Stimulated activated CD8-positive, alpha-beta memory T cell treated with anti-CD3 and anti-CD28 coated beads, Interleukin-12 subunit alpha, Interleukin-12 subunit beta, amount 100 ng/mL, for 24 hours (primary cell): ENCODE data around the gene IFIT3.
"Not testable (repeated sequence)": the region's sequence is repeated elsewhere in the genome, so short reads cannot be mapped to it uniquely, and the experiment has no call there.

Experiments
- DNase-seq: peaks from one replicate; pipeline ENCODE4 v3.0.0-alpha.2; 2020; ENCODE audit errors: extremely low read depth

IFIT3 gene

DNA sequence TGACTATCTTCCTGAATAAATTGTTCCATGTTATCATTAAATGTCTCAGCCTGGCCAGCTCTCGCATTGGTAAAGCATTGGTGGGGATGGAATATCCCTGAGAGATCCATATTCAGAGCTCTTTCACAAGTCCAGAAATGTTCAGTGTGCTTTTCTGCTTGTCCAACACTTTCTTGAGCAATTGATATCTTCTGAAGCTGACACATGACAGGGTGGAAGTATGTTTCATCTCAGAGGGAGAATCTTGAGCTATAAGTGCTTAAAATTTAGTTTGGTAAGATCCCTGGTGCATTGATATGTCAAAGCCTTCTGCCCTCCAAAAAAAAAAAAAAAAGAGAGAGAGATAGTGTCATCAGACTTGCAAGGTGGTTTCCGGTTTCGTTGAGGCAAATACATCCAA, 7.4 kb downstream of the IFIT3 start:
- DNase-seq, result no peak

DNA sequence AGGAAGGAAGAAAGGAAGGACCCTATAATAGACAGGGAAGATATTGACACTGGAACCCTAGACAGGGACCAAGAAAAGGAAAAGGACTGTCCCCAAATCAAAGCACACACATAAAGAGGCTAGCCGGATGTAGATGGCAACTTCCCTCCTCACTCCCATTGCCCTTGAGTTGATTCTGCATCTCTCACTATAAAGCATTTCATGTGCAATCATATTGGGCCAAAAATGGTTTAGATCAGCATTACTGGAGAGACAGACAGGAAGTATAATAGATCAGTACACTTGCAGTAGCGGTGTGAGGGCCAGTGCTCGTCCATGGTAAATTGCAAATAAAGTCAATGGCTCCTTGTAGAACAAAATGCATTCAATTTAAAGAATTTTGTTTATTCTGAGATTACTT, 8.4 kb downstream of the IFIT3 start:
- DNase-seq, result no peak

DNA sequence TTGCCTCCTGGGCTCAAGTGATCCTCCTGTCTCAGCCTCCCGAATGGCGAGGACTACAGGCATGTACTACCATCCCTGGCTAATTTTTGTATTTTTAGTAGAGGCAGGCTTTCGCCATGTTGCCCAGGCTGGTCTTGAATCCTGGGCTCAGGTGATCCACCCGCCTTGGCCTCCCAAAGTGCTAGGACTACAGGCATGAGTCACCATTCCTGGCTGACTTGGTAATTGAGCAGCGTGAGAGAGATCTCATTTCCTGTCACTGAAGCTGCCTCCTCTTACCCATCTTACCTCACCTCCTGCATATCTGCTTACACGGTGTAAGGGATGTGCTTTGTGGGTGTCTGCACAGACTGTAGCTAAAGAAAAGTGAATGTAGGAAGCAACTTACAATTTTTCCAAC, 9.7 kb downstream of the IFIT3 start:
- no peak for DNase-seq

DNA sequence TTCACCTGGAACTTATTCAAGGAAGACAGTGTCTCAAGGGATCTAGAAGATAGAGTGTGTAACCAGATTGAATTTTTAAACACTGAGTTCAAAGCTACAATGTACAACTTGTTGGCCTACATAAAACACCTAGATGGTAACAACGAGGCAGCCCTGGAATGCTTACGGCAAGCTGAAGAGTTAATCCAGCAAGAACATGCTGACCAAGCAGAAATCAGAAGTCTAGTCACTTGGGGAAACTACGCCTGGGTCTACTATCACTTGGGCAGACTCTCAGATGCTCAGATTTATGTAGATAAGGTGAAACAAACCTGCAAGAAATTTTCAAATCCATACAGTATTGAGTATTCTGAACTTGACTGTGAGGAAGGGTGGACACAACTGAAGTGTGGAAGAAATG, 10.9 kb downstream of the IFIT3 start:
- no peak for DNase-seq

DNA sequence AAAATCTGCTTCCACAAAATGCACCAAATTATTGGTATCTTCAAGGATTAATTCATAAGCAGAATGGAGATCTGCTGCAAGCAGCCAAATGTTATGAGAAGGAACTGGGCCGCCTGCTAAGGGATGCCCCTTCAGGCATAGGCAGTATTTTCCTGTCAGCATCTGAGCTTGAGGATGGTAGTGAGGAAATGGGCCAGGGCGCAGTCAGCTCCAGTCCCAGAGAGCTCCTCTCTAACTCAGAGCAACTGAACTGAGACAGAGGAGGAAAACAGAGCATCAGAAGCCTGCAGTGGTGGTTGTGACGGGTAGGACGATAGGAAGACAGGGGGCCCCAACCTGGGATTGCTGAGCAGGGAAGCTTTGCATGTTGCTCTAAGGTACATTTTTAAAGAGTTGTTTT, 12.1 kb downstream of the IFIT3 start:
- no peak for DNase-seq

DNA sequence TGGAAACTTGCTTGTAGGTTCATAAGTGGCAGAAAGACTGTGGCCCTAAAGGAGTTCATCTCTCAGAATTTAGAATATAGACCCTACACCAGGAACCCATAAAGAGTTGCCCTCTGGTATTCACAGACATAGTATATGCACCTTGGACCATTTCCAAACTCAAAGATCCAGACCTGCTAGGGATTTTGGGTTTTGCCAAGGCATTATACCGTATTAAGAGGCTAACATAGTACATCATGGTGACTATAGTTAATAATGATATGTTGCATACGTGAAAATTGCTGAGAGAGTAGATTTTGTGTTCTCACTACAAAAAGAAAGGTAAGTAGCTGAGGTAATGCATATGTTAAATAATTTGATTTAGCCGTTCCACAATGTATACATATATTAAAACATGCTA, 13.9 kb downstream of the IFIT3 start:
- no peak for DNase-seq

DNA sequence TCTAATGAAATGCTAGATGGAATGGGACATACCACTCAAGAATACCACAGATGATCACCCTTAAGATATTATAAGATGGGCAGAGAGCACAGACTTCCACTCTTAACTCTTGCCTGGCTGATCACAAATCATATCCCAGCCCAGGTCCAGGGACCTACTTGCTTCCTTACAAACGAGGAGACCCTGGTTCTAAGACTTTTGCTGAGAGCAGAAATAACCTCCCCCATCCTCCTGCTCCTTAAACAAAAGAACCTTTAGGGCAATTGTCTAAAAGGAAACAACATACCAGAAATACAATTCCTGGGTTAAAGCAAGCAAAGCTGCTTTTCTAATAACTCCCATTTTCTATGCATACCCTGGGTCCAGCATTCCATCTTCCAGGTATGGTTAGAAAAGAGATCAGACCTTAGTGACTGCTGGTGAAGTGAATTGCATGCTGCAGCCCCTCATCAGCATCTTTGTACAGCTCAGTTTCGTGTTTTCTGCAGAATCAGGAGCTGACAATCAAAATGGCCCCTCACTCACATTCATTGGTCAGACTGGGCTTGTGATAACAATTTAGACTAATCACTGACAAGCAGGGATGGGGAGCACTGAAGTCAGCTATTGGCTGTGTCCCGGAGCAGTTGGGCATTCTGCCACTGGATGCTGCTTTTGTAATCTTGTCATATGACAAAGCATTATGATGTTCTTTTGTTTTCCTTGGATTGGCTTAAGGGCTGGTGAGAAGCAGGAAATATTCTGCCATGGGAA, 14.6 kb downstream of the IFIT3 start:
- DNase-seq, result no peak

DNA sequence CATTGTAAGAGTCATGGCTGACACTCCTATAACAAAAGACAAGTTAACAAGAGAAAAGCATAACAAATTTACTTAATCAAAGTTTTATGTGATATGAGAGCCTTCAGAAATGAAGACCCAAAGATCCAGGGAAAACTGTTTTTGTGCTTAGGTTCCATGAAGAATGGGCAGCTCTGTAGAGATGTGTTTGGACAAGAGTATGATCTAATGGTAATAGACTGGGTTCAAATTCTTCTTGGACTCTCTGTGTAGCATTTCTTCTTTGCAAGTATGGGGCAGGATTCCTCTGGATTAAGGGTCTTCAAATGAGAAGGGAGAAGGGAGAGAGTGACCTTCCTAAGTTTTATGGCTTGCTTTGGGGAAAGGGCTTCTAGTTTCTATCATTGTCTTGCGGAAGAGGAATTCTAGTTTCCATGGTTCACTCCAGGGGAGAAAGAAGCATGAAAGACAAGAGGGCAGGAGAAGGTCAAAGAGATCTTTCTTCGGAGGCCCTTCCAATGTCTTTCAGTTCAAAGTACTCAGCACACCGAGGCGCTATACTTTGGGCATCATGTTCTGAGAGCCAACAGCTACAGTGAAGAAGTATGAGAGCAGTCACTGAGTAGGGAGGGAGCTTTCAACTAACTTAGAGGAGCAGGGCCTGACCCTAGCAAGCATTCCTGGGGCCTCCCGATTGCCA, 15.4 kb downstream of the IFIT3 start:
- DNase-seq, result no peak

DNA sequence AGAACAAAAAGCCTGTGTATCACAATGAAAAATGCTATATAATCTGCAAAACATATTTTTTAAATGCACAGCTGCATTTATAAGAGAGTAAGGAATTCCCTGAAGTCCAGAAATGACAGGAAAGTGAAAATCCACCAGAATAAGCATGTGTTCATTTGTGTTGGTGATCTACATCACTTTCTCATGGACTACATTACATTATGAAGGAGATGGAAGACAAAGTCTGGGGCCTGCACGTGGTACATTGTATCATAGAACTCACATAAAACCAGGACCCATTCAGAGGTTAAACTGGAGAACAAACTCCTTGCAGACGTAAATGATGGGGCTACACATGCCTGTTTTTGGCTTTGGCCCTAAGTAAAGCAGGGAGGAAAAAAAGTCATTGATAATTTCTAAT, 16.4 kb downstream of the IFIT3 start:
- no peak for DNase-seq

DNA sequence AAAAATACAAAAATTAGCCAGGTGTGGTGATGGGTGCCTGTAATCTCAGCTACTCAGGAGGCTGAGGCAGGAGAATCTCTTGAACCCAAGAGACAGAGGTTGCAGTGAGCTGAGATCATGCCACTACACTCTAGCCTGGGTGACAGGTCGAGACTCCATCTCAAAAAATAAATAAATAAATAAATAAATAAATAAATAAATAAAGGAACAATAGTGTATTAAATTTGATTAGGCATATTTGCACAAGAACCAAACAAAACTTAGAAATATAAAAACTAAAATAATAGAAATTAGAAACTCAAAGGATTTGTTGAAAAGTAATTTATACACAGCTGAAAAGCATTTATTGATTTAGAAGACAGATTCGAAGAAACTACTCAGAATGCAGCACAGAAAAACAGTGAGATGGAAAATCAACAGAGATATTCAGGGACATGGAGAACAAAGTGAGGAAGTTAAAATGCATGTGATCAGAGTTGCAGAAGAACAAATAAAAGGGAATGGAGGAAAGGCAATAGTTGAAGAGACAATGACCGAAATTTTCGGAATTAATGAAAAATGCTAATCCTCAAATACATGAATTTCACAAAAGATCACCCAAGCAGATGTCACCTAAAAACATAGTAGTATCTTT, 17.7 kb downstream of the IFIT3 start:
- DNase-seq, result no peak

DNA sequence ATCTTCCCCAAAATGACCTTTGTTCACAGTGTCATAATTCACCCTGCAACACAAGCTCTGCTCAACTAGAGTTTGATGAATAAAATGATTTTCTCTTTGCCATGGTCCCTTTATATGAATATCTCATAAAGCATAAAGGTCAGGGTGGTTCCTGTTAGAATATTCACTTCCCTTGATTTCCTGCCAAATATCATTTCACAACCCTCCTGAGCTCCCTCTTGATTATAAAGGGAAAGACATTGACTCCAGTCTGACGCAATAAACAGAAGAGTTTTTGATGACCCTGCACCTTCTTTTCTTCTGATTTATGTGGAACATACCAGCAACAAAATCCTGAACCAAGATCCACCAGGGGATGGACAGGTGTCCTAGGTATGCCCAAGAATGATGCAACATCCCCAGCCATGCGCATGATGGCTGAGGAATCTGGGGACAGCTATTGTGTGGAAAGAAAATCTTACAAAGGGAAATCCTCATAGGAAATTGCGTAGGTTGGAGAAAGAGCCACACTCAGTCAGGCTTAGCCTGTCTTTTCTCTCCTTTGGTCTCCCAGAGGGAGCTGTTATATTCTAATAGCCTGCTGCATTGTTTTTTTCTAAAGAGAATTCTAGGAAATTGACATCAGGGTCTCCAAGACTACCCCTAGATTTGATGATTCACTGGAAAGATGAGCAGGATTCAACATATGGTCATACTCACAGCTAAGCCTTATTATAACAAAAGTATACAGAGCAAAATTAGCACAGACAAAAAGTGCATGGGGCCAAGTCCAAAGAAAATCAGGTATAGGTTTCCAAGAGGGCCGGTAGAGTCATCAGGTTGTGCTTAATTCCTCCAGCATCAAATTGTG, 18.8 kb downstream of the IFIT3 start:
- no peak for DNase-seq

DNA sequence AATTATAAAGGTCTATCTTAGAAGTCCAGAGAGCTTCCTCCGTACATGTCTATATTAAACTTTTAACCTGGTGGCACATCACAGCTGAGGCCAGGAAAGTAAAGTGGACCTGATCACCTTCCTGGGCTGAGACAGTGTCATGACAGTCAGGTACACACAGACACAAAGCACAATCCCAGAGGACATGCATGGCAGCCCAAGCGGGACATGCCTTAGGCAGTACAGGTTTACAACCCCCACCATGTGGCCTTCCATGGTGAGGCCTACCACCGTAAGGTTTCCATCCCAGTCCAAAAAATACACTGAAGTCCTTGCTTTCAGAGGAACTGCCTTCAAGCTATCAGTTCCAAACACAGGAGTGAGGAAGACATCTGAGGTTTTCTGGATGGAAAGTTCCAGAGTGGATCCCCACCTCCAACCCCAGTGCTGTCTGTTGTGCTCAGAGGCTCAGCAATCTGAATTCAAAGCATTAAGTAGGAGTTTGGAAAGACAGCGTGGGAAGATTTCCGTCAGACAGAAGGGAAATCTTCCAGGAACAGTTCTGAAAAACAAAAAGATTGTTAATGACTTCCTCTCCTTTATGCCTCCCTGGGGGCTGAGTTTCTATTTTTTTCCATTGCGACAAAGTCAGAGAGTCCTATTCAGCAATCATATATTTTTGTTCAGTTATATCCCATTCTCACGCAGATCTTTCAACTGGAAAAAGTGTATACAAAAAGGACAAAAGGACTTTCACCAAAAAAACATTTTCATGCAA, 20.1 kb downstream of the IFIT3 start:
- no peak for DNase-seq

DNA sequence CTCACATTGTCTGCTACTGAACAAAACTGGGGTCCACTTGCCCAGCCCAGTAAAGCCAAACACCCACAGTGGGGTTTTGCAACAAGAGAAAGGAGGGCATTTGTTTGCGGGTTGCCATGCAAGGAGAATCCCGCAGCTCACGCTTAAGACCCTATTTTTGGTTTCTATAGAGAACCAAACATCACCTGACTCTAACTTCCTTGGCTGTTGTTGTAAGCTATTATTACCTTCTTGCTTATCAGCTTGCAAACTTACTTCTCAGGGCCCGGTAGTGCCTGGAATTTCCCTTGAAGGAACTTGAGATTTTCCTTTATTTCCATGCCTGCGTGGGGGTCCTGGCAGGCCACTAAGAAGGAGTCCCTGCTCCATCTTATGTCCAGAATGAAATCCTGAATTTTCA, 20.7 kb downstream of the IFIT3 start:
- DNase-seq, result no peak

DNA sequence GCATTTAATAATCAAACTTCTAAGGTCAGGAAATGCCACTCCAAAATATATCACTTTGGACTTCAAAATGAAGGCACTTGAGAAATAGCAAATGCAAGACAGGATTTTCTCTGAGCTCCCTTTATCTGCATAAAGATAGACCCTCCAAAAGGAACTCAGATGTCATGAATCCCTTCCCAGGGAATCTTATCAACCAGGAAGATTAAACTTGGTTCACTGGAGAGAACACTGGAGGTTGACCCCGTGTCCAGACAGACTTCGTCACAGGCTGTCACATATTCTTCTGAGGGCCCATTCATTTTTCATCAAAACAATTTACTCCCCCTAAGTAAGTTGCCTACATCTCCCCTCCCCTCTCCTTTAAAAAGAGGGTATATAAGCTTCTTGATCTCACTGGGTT, 21.2 kb downstream of the IFIT3 start:
- DNase-seq, result no peak

DNA sequence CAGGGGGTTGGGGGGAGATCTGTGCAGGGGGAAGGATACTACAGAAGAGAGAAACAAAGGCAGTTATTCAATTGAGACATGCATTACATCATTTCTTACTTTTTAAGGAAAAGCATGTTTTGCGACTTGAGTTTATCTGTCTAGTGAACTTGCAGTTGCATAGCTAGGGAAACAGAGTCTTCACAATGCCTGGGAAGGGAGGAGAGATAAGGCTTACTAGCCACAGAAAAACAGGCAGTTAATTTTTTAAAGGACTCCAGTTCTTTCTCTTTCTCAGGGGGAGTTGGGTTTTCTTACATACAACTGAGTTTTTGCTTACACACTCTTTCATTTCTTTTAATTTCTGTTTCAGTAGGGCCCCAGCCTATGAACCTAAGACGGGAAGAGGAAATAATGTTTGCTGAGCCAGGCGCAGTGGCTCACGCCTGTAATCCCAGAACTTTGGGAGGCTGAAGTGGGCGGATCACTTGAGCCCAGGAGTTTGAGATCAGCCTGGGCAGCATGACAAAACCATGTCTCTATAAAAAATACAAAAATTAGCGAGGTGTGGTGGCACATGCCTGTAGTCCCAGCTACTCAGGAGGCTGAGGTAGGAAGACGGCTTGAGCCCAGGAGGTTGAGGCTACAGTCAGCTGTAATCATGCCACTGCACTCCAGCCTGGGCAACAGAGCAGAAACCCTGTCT, 23.0 kb downstream of the IFIT3 start:
- DNase-seq, result not testable (repeated sequence)

DNA sequence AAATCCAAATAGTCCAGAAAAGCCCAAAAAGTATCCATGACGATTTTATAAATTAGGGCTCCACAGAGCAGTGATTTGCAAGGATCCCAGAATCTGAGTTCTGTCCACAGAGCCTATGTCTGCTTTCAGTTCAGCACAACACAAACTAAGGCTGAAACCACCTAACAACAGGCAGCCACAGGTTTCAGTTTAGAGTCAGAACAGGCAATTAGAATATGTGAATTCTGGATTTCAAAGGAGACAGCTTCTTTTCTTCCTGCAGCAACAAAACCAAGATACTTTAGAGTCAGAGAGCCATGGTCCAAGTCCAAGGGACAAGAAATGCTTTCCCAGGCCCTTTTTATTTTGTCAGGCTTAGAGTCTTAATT, 23.6 kb downstream of the IFIT3 start:
- DNase-seq, result no peak

DNA sequence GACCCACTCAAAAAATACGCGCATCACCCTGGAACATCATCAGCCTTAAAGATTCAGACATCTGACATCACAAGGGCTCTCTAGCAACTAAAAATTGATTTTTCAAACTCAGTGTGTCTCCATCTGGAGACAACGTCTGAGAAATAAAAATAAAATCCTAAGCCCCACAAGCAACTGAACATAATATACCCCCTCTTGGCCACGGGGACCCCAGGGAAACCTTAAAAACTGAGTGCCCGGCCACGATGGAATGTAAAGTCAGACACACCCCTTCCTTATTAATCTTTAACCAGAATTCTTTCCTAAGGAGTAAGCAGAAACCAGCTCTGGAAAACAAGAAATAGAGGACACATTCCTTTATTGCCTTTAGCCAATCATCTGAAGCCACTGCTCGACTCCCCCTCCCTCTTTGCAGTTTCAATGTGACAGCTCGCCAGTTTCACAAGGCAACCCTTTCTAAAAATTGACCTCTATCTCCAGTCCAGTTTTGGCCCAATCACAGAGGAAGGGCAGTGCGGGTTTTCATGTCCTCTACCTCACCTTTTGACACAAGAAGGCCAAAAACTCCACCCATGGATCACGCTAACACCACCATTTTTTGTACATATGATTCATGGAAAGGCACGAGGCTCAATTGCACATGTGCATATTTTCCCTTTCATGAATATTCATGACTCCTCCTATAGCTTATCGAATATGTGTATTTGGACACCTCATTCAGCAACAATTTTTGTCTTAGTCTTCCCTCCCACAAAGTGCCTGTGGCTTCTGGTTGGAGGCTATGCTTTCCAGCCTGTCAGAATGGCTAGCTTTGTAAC, 24.2 kb downstream of the IFIT3 start:
- DNase-seq, result no peak

DNA sequence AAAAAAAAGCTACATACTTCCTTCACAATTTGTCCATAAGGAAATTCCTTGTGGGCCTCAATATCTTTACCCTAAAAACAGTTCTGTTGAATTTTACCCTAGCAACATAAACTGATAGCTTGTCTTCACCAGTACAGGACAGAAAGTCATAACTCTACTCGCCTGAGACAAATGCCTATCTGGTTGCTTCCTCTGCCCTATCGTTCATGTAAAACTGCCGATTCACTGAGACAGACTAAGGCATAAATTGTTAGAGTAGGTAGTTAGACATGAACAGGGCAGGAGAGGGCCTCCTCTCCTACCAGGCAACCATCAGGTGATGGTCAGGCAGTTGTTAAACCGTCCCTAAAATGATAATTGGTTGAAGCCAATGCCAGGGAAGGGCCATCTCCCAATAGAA, 25.0 kb downstream of the IFIT3 start:
- DNase-seq, result no peak

DNA sequence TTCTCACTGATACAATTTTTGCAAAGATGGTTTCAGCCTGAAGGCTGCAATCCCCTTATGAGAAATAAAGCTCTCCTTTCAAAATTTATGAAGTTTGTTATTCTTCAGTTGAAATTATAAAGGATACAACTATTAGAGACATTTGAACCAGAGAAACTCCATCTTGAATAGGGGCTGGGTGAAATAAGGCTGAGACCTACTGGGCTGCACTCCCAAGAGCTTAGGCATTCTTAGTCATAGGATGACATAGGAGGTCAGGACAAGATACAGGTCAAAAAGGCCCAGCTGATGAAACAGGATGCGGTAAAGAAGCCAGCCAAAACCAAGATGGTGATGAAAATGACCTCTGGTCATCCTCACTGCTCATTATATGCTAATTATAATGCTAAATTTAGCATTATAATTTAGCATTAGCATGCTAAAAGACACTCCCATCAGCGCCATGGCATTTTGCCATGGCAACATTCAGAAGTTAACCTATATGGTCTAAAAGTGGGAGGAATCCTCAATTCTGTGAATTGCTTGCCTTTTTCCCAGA, 27.7 kb downstream of the IFIT3 start:
- no peak for DNase-seq

DNA sequence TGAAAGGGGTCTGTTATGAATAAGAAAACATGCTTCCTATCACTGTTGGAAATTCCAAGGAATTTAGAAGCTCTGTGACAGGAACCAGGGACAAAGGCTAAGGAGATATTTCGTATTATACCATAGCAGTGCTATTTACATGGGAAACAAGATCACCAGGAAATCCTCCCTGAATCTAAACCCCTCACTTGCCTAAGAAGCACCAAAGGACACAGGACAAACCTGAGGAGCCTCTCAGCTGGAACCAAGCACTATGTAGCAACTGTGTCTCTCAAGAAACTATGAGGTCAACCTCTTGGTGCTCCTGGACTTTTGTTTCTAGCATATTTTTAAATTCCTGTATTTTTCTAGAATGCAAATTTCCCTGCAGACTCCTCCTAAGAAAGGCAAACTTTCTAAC, 29.3 kb downstream of the IFIT3 start:
- no peak for DNase-seq
